Embryonic facial prominence (tissue), 1 donor: ENCODE data around the gene PAWR.
"Not testable (repeated sequence)": the region's sequence is repeated elsewhere in the genome, so short reads cannot be mapped to it uniquely, and the experiment has no call there.

ENCODE experiments used
- DNase-seq: peaks from one replicate; pipeline ENCODE4 v3.0.0-alpha.2; 2016; ENCODE audit errors: extremely low spot score

Gene PAWR

GRCh38 chr12:79646843-79647242 lies 43.9 kb downstream of the PAWR start:
- DNase-seq: not testable (repeated sequence)

- no peak for DNase-seq
Observed at GRCh38 chr12:79645235-79645630, 45.5 kb downstream of the PAWR start.

GRCh38 chr12:79644274-79645234 lies 46.2 kb downstream of the PAWR start:
- no peak for DNase-seq

- DNase-seq: no peak
Observed at GRCh38 chr12:79643821-79644220, 46.9 kb downstream of the PAWR start.

GRCh38 chr12:79638490-79638889 lies 52.3 kb downstream of the PAWR start:
- DNase-seq: no peak

GRCh38 chr12:79637093-79637492 lies 53.7 kb downstream of the PAWR start:
- no peak for DNase-seq

GRCh38 chr12:79635676-79636075 lies 55.1 kb downstream of the PAWR start:
- no peak for DNase-seq

- no peak for DNase-seq
Observed at GRCh38 chr12:79634957-79635471, 55.8 kb downstream of the PAWR start.

- DNase-seq: no peak
Observed at GRCh38 chr12:79629561-79629960, 61.2 kb downstream of the PAWR start.

- DNase-seq: not testable (repeated sequence)
Observed at GRCh38 chr12:79626735-79627134, 64.0 kb downstream of the PAWR start.

GRCh38 chr12:79624378-79624777 lies 66.4 kb downstream of the PAWR start:
- no peak for DNase-seq

- DNase-seq: no peak
Observed at GRCh38 chr12:79619872-79620562, 70.7 kb downstream of the PAWR start.

GRCh38 chr12:79618848-79619404 lies 71.8 kb downstream of the PAWR start:
- DNase-seq: no peak

GRCh38 chr12:79617696-79618095 lies 73.1 kb downstream of the PAWR start:
- DNase-seq: no peak

GRCh38 chr12:79615596-79616560 lies 74.9 kb downstream of the PAWR start:
- DNase-seq: no peak

GRCh38 chr12:79614730-79615129 lies 76.0 kb downstream of the PAWR start:
- no peak for DNase-seq

GRCh38 chr12:79601908-79602307 lies 88.9 kb downstream of the PAWR start:
- no peak for DNase-seq

GRCh38 chr12:79597910-79598309 lies 92.9 kb downstream of the PAWR start:
- no peak for DNase-seq

- no peak for DNase-seq
Observed at GRCh38 chr12:79596719-79597350, 93.9 kb downstream of the PAWR start.

GRCh38 chr12:79595273-79595672 lies 95.5 kb downstream of the PAWR start:
- DNase-seq: no peak

GRCh38 chr12:79592865-79593264 lies 97.9 kb downstream of the PAWR start:
- DNase-seq: no peak
